GM21526 (cell line): ENCODE results near the gene MAGEC1.
"Not testable (repeated sequence)": the region's sequence is repeated elsewhere in the genome, so short reads cannot be mapped to it uniquely, and the experiment has no call there.

ENCODE experiments used
- ATAC-seq: cut with Tn5 transposase; IDR thresholded peaks from one replicate; pipeline ENCODE4 v1.9.1; 2021; ENCODE audit warnings: moderate library complexity; ENCODE audit not compliant: unreplicated experiment, low FRiP score

Gene MAGEC1

GRCh38 chrX:141903400-141904155 is at the start of gene MAGEC1:
MAGEC1 (plus strand) TSS chrX:141903894; CDS start chrX:141905073, 1,179 bp downstream.
- no peak for ATAC-seq

GRCh38 chrX:141857479-141857878 is 46.2 kb upstream of the MAGEC1 start:
- no peak for ATAC-seq

- no peak for ATAC-seq
Observed at GRCh38 chrX:141879616-141880015, 24.1 kb upstream of the MAGEC1 start.

GRCh38 chrX:141888811-141889210 is 14.9 kb upstream of the MAGEC1 start:
- ATAC-seq = not testable (repeated sequence)

- ATAC-seq = no peak
Observed at GRCh38 chrX:141894733-141895132, 9.0 kb upstream of the MAGEC1 start.

- no peak for ATAC-seq
Observed at GRCh38 chrX:141897690-141898089, 6.0 kb upstream of the MAGEC1 start.

GRCh38 chrX:141902366-141902765 is 1.3 kb upstream of the MAGEC1 start:
- no peak for ATAC-seq

- ATAC-seq = no peak
Observed at GRCh38 chrX:141904262-141904661, 568 bp downstream of the MAGEC1 start.

- ATAC-seq = no peak
Observed at GRCh38 chrX:141917801-141918200, 14.1 kb downstream of the MAGEC1 start.

- no peak for ATAC-seq
Observed at GRCh38 chrX:141924293-141924692, 20.6 kb downstream of the MAGEC1 start.

- no peak for ATAC-seq
Observed at GRCh38 chrX:141928432-141928831, 24.7 kb downstream of the MAGEC1 start.

GRCh38 chrX:141934059-141934641 is 30.5 kb downstream of the MAGEC1 start:
- ATAC-seq = no peak

- ATAC-seq = no peak
Observed at GRCh38 chrX:141935645-141936044, 32.0 kb downstream of the MAGEC1 start.

- ATAC-seq = no peak
Observed at GRCh38 chrX:141936080-141936479, 32.4 kb downstream of the MAGEC1 start.

- no peak for ATAC-seq
Observed at GRCh38 chrX:141941234-141941633, 37.5 kb downstream of the MAGEC1 start.

- no peak for ATAC-seq
Observed at GRCh38 chrX:141945426-141945825, 41.7 kb downstream of the MAGEC1 start.

- no peak for ATAC-seq
Observed at GRCh38 chrX:141947350-141947749, 43.7 kb downstream of the MAGEC1 start.

GRCh38 chrX:141952603-141953002 is 48.9 kb downstream of the MAGEC1 start:
- no peak for ATAC-seq

GRCh38 chrX:141958675-141959074 is 55.0 kb downstream of the MAGEC1 start:
- no peak for ATAC-seq
